ENCODE results near the gene RABL3. TPM values are rescaled to one million over a fixed set of nuclear protein-coding genes. Genes with fewer than 3 reads are reported as not detected.

Gene RABL3
- total and polyA plus RNA-seq, 2 of the 13 experiments (the other 11 are each of a cell fraction or from before 2014, with no cell fraction given), result 4.8 to 31.9 TPM

DNA sequence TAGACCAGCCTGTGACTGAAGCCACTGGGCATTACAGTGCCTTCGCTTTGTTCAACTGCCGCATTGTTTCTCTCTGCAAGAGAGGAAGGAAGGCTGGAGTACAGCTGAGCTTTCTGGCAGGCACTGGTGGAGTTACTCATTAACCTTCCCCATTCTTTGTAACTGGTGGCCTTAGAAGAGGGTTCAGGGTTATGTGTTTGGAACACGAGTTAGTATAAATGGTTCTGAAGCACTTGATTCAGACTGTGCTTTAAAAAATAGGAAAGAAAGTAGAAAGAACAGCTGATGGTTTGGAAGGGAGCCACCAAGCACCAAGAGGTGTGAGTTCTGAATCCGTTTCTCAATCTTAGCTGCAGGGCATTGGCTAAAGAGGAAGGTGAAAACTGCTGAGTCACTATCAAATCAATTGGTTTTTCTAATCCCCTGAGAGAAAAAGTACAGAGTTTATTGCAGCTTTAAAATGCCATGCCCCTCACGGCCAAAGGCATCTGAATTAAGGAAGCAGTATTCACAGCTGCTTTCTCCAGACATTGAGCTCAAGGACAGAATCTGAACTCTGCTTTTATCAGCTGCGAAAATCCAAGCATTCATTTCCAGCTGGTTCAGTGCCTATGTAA lies 63.9 kb downstream of the RABL3 start (continued):
- TF ChIP-seq FOSL2 (CRISPR knock-in tag; IDR thresholded peaks at IDR 0.05) (peak; percentile 49), AKAP8 (CRISPR knock-in tag; IDR thresholded peaks at IDR 0.05) (no peak), GATAD1 (CRISPR knock-in tag; IDR thresholded peaks at IDR 0.05) (0 out of 2 replicates have a peak, but pooled peaks have one; percentile 39), HHEX (CRISPR knock-in tag; IDR thresholded peaks at IDR 0.05) (no peak), ZNF564 (CRISPR knock-in tag; IDR thresholded peaks at IDR 0.05) (no peak), ZKSCAN1 (IDR thresholded peaks at IDR 0.05; ENCODE audit: low read length) (no peak), NFIC (IDR thresholded peaks at IDR 0.05; ENCODE audit: low read length) (peak; percentile 79), SNAI1 (CRISPR knock-in tag; IDR thresholded peaks at IDR 0.05; ENCODE audit: borderline replicate concordance) (no peak), ZNF788 (CRISPR knock-in tag; IDR thresholded peaks at IDR 0.05; ENCODE audit: borderline replicate concordance) (no peak), THAP11 (CRISPR knock-in tag; IDR thresholded peaks at IDR 0.05) (peak; percentile 64), ZNF557 (CRISPR knock-in tag; IDR thresholded peaks at IDR 0.05) (0 out of 2 replicates have a peak, but pooled peaks have one; percentile 58), ELF4 (CRISPR knock-in tag; IDR thresholded peaks at IDR 0.05; ENCODE audit: borderline replicate concordance) (no peak), SIN3A (IDR thresholded peaks at IDR 0.05; ENCODE audit: borderline replicate concordance, low read depth, low read length) (peak; percentile 86; the same call in 1 of the 2 replicates), ZNF317 (CRISPR knock-in tag; IDR thresholded peaks at IDR 0.05) (no peak), ZNF264 (CRISPR knock-in tag; IDR thresholded peaks at IDR 0.05) (peak; percentile 77), MTA3 (CRISPR knock-in tag; IDR thresholded peaks at IDR 0.05) (no peak)
- TF ChIP-seq, protein P1, sequence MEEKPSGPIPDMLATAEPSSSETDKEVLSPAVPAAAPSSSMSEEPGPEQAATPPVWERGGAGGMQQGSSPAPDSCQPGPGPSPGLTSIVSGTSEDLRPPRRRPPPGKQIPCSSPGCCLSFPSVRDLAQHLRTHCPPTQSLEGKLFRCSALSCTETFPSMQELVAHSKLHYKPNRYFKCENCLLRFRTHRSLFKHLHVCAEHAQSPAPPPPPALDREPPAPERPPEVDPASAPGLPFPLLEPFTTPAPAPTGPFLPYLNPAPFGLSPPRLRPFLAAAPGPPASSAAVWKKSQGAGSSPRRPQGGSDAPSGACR (CRISPR knock-in tag; IDR thresholded peaks at IDR 0.05), result peak; percentile 27; the same call in 1 of the 2 replicates
- TF ChIP-seq, protein P2, sequence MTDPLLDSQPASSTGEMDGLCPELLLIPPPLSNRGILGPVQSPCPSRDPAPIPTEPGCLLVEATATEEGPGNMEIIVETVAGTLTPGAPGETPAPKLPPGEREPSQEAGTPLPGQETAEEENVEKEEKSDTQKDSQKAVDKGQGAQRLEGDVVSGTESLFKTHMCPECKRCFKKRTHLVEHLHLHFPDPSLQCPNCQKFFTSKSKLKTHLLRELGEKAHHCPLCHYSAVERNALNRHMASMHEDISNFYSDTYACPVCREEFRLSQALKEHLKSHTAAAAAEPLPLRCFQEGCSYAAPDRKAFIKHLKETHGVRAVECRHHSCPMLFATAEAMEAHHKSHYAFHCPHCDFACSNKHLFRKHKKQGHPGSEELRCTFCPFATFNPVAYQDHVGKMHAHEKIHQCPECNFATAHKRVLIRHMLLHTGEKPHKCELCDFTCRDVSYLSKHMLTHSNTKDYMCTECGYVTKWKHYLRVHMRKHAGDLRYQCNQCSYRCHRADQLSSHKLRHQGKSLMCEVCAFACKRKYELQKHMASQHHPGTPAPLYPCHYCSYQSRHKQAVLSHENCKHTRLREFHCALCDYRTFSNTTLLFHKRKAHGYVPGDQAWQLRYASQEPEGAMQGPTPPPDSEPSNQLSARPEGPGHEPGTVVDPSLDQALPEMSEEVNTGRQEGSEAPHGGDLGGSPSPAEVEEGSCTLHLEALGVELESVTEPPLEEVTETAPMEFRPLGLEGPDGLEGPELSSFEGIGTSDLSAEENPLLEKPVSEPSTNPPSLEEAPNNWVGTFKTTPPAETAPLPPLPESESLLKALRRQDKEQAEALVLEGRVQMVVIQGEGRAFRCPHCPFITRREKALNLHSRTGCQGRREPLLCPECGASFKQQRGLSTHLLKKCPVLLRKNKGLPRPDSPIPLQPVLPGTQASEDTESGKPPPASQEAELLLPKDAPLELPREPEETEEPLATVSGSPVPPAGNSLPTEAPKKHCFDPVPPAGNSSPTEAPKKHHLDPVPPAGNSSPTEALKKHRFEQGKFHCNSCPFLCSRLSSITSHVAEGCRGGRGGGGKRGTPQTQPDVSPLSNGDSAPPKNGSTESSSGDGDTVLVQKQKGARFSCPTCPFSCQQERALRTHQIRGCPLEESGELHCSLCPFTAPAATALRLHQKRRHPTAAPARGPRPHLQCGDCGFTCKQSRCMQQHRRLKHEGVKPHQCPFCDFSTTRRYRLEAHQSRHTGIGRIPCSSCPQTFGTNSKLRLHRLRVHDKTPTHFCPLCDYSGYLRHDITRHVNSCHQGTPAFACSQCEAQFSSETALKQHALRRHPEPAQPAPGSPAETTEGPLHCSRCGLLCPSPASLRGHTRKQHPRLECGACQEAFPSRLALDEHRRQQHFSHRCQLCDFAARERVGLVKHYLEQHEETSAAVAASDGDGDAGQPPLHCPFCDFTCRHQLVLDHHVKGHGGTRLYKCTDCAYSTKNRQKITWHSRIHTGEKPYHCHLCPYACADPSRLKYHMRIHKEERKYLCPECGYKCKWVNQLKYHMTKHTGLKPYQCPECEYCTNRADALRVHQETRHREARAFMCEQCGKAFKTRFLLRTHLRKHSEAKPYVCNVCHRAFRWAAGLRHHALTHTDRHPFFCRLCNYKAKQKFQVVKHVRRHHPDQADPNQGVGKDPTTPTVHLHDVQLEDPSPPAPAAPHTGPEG (CRISPR knock-in tag; IDR thresholded peaks at IDR 0.05), result no peak
- TF ChIP-seq, protein P3, sequence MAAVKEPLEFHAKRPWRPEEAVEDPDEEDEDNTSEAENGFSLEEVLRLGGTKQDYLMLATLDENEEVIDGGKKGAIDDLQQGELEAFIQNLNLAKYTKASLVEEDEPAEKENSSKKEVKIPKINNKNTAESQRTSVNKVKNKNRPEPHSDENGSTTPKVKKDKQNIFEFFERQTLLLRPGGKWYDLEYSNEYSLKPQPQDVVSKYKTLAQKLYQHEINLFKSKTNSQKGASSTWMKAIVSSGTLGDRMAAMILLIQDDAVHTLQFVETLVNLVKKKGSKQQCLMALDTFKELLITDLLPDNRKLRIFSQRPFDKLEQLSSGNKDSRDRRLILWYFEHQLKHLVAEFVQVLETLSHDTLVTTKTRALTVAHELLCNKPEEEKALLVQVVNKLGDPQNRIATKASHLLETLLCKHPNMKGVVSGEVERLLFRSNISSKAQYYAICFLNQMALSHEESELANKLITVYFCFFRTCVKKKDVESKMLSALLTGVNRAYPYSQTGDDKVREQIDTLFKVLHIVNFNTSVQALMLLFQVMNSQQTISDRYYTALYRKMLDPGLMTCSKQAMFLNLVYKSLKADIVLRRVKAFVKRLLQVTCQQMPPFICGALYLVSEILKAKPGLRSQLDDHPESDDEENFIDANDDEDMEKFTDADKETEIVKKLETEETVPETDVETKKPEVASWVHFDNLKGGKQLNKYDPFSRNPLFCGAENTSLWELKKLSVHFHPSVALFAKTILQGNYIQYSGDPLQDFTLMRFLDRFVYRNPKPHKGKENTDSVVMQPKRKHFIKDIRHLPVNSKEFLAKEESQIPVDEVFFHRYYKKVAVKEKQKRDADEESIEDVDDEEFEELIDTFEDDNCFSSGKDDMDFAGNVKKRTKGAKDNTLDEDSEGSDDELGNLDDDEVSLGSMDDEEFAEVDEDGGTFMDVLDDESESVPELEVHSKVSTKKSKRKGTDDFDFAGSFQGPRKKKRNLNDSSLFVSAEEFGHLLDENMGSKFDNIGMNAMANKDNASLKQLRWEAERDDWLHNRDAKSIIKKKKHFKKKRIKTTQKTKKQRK (IDR thresholded peaks at IDR 0.05; ENCODE audit: low read length), result no peak
- TF ChIP-seq, protein P4, sequence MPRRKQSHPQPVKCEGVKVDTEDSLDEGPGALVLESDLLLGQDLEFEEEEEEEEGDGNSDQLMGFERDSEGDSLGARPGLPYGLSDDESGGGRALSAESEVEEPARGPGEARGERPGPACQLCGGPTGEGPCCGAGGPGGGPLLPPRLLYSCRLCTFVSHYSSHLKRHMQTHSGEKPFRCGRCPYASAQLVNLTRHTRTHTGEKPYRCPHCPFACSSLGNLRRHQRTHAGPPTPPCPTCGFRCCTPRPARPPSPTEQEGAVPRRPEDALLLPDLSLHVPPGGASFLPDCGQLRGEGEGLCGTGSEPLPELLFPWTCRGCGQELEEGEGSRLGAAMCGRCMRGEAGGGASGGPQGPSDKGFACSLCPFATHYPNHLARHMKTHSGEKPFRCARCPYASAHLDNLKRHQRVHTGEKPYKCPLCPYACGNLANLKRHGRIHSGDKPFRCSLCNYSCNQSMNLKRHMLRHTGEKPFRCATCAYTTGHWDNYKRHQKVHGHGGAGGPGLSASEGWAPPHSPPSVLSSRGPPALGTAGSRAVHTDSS (CRISPR knock-in tag; conservative IDR thresholded peaks at IDR 0.05), result no peak

All from HepG2 (cell line).